Raji (cell line): ENCODE measurements around the gene APBA1.

ENCODE experiments used
- POLR2A ChIP-seq: IDR thresholded peaks from 2 replicates; pipeline ENCODE4 v1.6.1; 2011; ENCODE audit warnings: low read depth, low read length, control low read depth; ENCODE audit not compliant: insufficient read depth

Gene APBA1

GRCh38 chr9:69671879-69672595 is at the start of gene APBA1:
APBA1 (minus strand) TSS chr9:69672371.
- TF ChIP-seq POLR2A = no peak

GRCh38 chr9:69719983-69720382 is 47.8 kb upstream of the APBA1 start:
- no peak for TF ChIP-seq POLR2A

GRCh38 chr9:69719367-69719766 is 47.2 kb upstream of the APBA1 start:
- no peak for TF ChIP-seq POLR2A

- no peak for TF ChIP-seq POLR2A
These were observed 46.0 kb upstream of the APBA1 start for GRCh38 chr9:69718218-69718617.

- no peak for TF ChIP-seq POLR2A
These were observed 43.7 kb upstream of the APBA1 start for GRCh38 chr9:69715825-69716224.

- no peak for TF ChIP-seq POLR2A
These were observed 42.9 kb upstream of the APBA1 start for GRCh38 chr9:69715096-69715495.

- TF ChIP-seq POLR2A = no peak
These were observed 25.3 kb upstream of the APBA1 start for GRCh38 chr9:69697475-69697874.

GRCh38 chr9:69696802-69697201 is 24.6 kb upstream of the APBA1 start:
- TF ChIP-seq POLR2A = no peak

GRCh38 chr9:69689991-69690538 is 17.9 kb upstream of the APBA1 start:
- no peak for TF ChIP-seq POLR2A

- no peak for TF ChIP-seq POLR2A
These were observed 11.8 kb upstream of the APBA1 start for GRCh38 chr9:69683927-69684326.

- TF ChIP-seq POLR2A = no peak
These were observed 6.8 kb upstream of the APBA1 start for GRCh38 chr9:69678843-69679538.

- no peak for TF ChIP-seq POLR2A
These were observed 5.8 kb upstream of the APBA1 start for GRCh38 chr9:69677931-69678330.

- TF ChIP-seq POLR2A = no peak
These were observed 3.4 kb upstream of the APBA1 start for GRCh38 chr9:69675563-69675962.

- no peak for TF ChIP-seq POLR2A
These were observed 2.7 kb upstream of the APBA1 start for GRCh38 chr9:69674716-69675438.

GRCh38 chr9:69674112-69674685 is 2.0 kb upstream of the APBA1 start:
- TF ChIP-seq POLR2A = no peak
